ENCODE data around the gene UXS1. TPM values are rescaled to one million over a fixed set of nuclear protein-coding genes. Genes with fewer than 3 reads are reported as not detected.

UXS1 gene
- total and polyA plus RNA-seq, 9 of the 15 experiments (the other 6 are each of a cell fraction or from before 2014, with no cell fraction given) = 5.8 to 25.8 (median 15.0) TPM

DNA sequence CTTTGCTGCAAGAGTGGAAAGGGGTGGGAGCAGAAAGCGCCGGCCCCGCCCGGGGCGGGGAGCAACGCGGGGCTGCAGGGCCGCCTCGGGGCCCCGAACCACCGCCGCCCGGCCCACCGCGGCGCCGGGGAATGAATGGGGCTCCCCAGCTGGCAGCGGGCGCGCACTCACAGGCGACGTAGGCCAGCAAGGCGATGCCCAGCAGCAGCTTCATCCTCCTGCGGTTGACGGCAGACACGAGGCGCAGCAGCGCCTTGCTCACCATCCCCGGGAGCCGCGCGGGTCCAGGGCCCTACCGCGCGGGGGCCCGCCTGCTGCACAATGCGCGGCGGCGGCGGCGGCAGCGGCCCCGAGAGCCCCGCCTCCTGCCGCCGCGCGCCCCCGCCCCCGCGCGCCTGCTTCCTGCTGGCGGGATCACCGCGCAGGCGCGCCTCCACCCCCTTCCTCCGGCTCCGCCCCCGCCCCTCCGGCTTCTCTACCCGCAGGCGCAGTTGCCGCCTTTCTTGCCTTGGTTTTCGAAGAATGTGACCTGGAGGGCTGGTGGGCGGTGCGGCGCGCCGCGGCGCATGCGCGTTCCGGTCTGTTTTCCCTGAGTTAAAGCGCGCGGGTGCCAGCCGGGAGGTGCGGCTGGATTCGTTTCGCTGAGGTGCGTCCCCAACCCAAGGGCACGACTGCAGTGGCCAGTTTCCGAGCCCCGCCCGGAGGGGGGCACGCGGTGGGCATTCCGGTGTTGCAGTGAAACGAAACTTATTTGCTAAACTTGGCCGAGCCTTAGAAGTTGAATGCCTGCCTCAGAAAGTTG, at the start of gene UXS1 (continued):
- TF ChIP-seq, protein P1, sequence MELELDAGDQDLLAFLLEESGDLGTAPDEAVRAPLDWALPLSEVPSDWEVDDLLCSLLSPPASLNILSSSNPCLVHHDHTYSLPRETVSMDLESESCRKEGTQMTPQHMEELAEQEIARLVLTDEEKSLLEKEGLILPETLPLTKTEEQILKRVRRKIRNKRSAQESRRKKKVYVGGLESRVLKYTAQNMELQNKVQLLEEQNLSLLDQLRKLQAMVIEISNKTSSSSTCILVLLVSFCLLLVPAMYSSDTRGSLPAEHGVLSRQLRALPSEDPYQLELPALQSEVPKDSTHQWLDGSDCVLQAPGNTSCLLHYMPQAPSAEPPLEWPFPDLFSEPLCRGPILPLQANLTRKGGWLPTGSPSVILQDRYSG (tag; conservative IDR thresholded peaks at IDR 0.05; ENCODE audit: low read depth) = no peak
- peak; percentile 55; the same call in 1 of the 2 replicates for TF ChIP-seq MYC (IDR thresholded peaks at IDR 0.05; ENCODE audit: low read depth, low read length)
- TF ChIP-seq MYC (CRISPR knock-in tag; IDR thresholded peaks at IDR 0.05; ENCODE audit: borderline replicate concordance, low read depth) = no peak
- no peak for TF ChIP-seq ZNF239 (CRISPR knock-in tag; IDR thresholded peaks at IDR 0.05)
- TF ChIP-seq ELF4 (CRISPR knock-in tag; IDR thresholded peaks at IDR 0.05) = no peak
- TF ChIP-seq RCOR1 (IDR thresholded peaks at IDR 0.05; ENCODE audit: borderline replicate concordance in 1 of 2, low read depth in 2 of 2, low read length in 2 of 2) = no peak
- TF ChIP-seq DACH1 (IDR thresholded peaks at IDR 0.05; ENCODE audit: partially characterized antibody) = no peak
- TF ChIP-seq SMAD1 (IDR thresholded peaks at IDR 0.05; ENCODE audit: low read depth, low read length, partially characterized antibody) = no peak
- peak; percentile 23; the same call in 1 of the 2 replicates for TF ChIP-seq ZBTB7A (IDR thresholded peaks at IDR 0.05; ENCODE audit: borderline replicate concordance, control insufficient read depth, low read depth, low read length)
- TF ChIP-seq, protein P2, sequence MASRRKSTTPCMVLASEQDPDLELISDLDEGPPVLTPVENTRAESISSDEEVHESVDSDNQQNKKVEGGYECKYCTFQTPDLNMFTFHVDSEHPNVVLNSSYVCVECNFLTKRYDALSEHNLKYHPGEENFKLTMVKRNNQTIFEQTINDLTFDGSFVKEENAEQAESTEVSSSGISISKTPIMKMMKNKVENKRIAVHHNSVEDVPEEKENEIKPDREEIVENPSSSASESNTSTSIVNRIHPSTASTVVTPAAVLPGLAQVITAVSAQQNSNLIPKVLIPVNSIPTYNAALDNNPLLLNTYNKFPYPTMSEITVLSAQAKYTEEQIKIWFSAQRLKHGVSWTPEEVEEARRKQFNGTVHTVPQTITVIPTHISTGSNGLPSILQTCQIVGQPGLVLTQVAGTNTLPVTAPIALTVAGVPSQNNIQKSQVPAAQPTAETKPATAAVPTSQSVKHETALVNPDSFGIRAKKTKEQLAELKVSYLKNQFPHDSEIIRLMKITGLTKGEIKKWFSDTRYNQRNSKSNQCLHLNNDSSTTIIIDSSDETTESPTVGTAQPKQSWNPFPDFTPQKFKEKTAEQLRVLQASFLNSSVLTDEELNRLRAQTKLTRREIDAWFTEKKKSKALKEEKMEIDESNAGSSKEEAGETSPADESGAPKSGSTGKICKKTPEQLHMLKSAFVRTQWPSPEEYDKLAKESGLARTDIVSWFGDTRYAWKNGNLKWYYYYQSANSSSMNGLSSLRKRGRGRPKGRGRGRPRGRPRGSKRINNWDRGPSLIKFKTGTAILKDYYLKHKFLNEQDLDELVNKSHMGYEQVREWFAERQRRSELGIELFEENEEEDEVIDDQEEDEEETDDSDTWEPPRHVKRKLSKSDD (conservative IDR thresholded peaks at IDR 0.05; ENCODE audit: low read length) = no peak
- TF ChIP-seq RB1 (IDR thresholded peaks at IDR 0.05; ENCODE audit: low read depth) = peak; percentile 62
- TF ChIP-seq, protein P3, sequence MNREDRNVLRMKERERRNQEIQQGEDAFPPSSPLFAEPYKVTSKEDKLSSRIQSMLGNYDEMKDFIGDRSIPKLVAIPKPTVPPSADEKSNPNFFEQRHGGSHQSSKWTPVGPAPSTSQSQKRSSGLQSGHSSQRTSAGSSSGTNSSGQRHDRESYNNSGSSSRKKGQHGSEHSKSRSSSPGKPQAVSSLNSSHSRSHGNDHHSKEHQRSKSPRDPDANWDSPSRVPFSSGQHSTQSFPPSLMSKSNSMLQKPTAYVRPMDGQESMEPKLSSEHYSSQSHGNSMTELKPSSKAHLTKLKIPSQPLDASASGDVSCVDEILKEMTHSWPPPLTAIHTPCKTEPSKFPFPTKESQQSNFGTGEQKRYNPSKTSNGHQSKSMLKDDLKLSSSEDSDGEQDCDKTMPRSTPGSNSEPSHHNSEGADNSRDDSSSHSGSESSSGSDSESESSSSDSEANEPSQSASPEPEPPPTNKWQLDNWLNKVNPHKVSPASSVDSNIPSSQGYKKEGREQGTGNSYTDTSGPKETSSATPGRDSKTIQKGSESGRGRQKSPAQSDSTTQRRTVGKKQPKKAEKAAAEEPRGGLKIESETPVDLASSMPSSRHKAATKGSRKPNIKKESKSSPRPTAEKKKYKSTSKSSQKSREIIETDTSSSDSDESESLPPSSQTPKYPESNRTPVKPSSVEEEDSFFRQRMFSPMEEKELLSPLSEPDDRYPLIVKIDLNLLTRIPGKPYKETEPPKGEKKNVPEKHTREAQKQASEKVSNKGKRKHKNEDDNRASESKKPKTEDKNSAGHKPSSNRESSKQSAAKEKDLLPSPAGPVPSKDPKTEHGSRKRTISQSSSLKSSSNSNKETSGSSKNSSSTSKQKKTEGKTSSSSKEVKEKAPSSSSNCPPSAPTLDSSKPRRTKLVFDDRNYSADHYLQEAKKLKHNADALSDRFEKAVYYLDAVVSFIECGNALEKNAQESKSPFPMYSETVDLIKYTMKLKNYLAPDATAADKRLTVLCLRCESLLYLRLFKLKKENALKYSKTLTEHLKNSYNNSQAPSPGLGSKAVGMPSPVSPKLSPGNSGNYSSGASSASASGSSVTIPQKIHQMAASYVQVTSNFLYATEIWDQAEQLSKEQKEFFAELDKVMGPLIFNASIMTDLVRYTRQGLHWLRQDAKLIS (CRISPR knock-in tag; IDR thresholded peaks at IDR 0.05) = no peak
- TF ChIP-seq, protein P4, sequence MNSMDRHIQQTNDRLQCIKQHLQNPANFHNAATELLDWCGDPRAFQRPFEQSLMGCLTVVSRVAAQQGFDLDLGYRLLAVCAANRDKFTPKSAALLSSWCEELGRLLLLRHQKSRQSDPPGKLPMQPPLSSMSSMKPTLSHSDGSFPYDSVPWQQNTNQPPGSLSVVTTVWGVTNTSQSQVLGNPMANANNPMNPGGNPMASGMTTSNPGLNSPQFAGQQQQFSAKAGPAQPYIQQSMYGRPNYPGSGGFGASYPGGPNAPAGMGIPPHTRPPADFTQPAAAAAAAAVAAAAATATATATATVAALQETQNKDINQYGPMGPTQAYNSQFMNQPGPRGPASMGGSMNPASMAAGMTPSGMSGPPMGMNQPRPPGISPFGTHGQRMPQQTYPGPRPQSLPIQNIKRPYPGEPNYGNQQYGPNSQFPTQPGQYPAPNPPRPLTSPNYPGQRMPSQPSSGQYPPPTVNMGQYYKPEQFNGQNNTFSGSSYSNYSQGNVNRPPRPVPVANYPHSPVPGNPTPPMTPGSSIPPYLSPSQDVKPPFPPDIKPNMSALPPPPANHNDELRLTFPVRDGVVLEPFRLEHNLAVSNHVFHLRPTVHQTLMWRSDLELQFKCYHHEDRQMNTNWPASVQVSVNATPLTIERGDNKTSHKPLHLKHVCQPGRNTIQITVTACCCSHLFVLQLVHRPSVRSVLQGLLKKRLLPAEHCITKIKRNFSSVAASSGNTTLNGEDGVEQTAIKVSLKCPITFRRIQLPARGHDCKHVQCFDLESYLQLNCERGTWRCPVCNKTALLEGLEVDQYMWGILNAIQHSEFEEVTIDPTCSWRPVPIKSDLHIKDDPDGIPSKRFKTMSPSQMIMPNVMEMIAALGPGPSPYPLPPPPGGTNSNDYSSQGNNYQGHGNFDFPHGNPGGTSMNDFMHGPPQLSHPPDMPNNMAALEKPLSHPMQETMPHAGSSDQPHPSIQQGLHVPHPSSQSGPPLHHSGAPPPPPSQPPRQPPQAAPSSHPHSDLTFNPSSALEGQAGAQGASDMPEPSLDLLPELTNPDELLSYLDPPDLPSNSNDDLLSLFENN (IDR thresholded peaks at IDR 0.05; ENCODE audit: low read depth in 2 of 2, low read length in 2 of 2) = no peak
- TF ChIP-seq ZNF764 (CRISPR knock-in tag; IDR thresholded peaks at IDR 0.05; ENCODE audit: low read depth) = no peak
- TF ChIP-seq ASH1L (IDR thresholded peaks at IDR 0.05; ENCODE audit: borderline replicate concordance, low read depth, partially characterized antibody) = no peak

Measured in K562 (cell line).